Activated T-cell treated with anti-CD3 and anti-CD28 coated beads for 48 hours (primary cell): ENCODE results near the gene PACS1.
"Not testable (repeated sequence)": the region's sequence is repeated elsewhere in the genome, so short reads cannot be mapped to it uniquely, and the experiment has no call there.

Experiments
- DNase-seq: peaks from one replicate; pipeline ENCODE4 v3.0.0-alpha.2; 2020; ENCODE audit warnings: low read depth

Gene PACS1

DNA sequence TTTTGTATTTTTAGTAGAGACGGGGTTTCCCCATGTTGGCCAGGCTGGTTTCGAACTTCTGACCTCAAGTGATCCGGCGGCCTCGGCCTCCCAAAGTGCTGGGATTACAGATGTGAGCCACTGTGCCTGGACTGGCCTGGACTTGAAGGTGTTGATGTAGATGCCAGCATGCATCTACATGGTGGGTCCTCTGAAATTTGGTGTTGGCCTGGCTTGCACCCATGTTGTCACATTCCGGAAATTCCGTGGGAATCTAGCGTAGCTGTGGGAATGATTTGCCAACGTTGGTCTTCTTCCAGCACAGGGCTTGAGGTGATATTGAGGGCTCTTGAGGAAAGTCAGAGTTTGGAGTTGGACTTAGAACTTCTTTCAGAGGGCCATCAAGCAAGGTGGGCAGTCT lies 6.5 kb downstream of the PACS1 start:
- DNase-seq: no peak

DNA sequence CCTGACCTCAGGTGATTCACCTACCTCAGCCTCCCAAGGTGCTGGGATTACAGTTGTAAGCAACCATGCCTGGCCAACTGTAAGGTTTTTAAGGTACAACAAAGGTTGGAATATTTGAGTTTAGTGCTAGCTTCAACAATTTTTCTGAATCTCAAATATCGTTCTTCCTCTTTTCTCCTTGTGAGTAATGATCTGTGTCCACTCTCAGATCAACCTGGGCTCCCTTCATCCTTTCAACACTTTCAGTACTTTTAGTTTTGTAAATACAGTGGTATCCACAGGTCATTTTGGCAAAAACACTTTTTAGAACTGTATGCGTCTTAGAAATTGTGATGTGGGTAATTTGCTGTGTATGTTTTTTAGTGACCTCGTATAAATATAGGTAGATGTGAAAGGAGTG lies 7.9 kb downstream of the PACS1 start:
- no peak for DNase-seq

DNA sequence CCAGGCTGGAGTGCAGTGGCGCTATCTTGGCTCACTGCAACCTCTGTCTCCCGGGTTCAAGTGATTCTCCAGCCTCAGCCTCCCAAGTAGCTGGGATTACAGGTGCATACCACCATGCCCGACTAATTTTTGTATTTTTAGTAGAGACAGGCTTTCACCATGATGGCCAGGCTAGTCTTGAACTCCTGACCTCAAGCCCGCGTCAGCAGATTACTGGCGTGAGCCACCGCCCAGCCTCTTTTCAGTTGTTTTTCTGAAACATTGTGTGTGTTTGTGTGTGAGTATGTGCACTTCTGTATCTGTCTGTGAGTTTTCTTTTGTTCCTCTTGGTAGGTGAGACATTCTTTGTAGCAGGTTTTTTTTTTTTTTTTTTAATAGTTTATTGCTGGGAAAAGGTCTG lies 8.9 kb downstream of the PACS1 start:
- DNase-seq: not testable (repeated sequence)

DNA sequence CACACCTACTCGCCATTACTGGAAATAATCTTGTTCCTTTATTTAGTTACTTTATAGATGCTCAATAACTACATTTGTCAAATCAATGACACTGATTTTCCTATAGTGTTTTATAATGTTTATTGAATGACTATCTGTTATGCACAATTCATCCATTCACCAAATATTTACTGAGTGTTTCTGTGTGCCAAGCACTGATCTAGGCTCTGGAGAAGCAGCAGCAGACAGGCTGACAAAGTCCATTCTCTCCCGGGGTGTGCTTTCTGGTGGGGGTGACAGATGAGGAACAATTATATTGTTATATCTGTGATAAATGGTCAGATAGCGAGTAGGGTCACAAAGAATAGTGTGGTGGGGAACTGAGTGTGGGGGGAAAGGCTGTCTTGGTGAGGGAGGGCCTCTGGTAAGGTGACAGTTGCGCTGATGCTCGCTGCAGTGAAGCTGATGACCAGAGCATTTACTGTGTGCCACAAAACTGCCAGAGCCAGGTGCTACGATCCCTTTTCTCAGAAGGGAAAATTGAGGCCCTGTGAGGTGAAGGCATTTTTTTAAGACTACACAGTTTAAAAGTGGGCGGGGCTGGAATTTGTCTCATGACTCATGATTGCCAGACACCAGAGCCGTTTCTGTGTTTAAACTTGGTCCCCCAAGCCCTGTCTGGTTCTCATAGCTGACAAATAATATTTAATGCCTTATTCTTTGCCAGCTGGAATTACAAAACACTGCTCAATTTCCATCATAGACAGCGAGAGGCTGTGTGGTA lies 10.2 kb downstream of the PACS1 start:
- DNase-seq: no peak

DNA sequence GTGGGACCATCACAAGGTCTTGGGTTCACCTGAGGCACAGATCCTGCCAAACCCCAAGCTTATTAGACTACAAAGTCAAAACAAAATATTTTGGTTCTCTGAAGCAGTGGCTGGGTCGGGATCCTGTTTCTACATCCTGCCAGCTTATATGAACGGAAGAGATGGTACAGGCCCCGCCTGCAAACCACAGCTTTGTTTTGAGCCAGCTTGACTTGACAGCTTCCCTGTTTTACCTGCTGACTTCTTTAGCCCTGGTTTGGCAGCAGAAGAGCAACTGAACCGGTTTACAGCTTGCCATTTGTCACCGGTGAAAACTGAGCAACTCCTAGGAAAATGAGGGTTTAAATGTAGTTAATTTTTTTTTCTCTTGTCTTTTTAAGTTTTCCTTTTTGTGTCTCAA lies 11.4 kb downstream of the PACS1 start:
- DNase-seq: no peak

DNA sequence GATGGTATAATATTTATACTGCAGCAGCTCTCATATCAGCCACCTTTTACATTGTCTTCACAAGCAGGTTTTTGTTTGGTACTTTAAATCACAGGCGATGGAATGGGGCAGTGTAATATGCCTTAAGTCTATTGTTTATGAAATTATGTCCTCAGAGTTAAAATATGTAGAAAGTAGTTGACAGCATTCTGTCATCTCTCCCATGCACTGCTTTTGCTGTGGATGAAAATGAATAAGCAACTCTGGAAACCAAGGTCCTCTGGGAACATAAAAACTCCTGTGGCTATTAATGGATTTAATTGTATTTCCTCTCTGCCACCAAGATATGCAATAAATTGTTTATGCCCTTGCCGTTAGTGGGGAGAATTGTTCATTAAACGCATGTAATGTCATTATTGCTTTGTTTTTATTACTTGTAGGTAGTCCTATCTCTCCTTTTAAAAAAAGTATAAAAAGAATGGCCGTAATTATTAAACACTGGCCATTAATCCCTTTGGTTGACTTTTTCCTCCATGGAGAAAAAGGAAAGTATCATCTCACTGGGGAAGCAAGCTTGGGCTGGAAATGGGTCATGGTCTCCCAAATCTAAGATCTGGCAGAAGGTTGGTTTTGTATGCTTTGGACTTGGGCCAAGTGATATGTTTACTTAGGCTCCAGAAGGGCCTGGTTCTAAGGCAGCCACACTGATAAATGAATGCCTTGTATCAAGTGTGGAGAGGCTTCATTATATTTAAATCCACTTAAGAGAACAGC lies 13.1 kb downstream of the PACS1 start:
- DNase-seq: no peak

DNA sequence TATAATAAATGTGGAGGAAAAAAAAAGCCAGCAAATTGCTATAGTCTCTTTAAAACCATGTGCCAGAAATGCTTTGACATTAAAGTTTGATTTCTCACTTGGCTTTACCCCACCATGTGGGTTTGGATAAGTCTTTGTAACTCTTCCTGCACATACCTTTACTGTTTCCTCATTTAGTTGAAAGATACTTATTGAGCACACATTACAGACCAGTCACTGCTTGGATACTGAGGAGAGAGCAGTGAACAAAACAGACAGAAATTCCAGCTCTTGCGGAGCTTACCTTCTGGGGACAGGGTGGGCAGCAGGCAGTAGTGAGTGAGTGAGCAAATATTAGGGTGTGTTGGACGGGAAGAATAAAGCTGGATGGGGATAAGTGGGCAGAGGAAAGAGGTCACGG lies 13.7 kb downstream of the PACS1 start:
- no peak for DNase-seq

DNA sequence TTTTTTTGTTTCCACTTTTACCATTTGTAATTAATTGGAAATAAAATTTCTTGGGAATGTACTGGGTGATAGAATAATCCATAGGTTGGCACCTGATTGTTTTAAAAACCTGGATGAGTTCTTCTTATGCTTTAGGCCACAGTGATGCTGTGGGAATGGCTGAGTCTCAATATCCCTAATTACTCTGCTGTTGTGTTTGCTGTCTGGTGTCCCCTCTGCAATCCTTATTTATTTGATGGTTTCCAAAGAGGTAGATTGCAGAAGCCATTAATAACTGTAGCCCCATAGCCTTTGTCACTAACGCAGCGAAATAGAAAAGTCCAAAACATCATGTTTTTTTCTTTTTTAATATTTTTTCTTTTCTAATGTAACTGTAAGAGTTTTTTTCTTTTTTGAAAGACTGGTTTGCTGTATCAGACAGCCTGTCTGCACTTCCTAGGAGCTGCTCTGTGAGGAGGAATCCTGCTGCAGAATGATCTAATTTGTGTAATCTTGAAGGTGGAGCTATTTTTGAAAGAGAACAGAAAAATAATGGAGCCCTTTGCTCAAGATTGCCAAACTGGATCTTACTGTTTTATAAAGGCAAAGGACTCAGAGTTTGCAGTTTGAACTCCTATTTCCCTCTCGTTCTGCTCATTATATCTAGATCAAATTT lies 14.9 kb downstream of the PACS1 start:
- DNase-seq: no peak

DNA sequence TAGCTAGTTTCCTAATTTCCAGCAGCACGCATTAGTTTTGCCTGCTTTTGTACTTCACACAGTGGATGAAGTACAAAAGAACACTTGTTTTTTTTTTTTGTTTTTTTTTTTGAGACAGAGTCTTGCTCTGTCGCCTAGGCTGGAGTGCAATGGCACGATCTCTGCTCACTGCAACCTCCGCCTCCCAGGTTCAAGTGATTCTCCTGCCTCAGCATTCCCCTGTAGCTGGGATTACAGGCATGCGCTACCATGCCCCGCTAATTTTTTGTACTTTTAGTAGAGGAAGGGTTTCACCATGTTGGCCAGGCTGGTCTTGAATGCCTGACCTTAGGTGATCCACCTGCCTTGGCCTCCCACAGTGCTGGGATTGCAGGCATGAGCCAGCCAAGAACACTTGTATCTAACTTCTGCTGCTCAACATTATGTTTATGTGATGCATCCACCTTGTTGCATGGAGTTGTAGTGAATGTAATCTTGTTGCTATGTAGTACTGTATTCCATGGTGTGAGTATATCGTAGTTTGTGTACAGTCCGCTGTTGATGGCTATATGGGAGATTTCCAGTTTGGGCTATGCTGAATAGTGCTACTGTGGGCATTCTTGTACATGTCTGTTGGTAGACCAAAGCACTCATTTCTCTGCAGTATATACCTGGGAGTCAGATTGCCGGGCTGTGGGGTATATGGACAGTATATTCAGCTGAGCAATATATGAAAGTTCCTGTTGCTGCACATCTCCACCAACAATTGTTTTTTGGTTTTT lies 17.3 kb downstream of the PACS1 start:
- DNase-seq: no peak

DNA sequence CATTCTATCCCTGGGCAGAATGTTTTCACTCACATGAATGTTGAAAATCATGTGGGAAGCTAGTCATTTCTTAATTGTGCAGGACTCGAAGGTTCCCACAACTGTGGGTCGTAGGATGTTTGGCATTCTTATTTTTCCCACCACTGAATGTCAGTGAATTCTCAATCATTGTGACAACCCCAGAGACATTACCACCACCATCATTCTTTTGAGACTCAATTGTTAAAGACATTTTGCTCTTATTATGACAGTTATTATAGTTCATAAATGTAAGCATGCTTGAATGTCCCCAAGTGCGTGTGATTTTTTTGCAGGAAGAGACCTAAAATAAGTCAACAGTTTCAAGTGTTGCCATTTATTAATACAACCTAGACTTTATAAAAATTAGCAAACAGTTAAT lies 19.0 kb downstream of the PACS1 start:
- DNase-seq: no peak

DNA sequence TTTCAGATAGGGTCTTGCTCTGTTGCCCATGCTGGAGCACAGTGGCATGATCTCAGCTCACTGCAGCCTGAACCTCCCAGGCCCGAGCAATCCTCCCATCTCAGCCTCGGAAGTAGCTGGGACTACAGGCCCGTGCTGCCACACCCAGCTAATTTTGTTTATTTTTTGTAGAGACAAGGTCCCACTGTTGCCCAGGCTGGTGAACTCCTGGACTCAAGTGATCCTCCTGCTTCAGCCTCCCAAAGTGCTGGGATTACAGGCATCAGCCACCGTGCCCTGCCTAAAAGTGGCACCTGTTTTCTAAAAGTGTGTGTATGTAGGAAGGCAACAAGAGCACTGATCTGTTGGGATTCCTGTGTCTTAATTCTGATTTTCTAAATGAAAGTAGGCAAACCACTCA lies 20.2 kb downstream of the PACS1 start:
- DNase-seq: no peak

DNA sequence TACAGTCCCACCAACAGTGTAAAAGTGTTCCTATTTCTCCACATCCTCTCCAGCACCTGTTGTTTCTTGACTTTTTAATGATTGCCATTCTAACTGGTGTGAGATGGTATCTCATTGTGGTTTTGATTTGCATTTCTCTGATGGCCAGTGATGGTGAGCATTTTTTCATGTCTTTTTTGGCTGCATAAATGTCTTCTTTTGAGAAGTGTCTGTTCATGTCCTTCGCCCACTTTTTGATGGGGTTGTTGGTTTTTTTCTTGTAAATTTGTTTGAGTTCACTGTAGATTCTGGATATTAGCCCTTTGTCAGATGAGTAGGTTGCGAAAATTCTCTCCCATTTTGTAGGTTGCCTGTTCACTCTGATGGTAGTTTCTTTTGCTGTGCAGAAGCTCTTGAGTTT lies 22.1 kb downstream of the PACS1 start:
- not testable (repeated sequence) for DNase-seq

DNA sequence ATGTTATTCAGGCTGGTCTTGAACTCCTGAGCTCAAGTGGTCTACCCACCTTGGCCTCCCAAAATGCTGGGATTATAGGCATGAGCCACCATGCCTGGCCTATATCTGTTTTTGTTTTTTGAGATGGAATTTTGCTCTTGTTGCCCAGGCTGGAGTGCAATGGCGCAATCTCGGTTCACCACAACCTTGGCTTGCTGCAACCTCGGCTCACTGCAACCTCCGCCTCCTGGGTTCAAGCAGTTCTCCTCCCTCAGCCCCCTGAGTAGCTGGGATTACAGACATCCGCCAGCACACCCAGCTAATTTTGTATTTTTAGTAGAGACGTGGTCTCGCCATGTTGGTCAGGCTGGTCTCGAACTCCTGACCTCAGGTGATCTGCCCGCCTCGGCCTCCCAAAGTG lies 29.7 kb downstream of the PACS1 start:
- not testable (repeated sequence) for DNase-seq

DNA sequence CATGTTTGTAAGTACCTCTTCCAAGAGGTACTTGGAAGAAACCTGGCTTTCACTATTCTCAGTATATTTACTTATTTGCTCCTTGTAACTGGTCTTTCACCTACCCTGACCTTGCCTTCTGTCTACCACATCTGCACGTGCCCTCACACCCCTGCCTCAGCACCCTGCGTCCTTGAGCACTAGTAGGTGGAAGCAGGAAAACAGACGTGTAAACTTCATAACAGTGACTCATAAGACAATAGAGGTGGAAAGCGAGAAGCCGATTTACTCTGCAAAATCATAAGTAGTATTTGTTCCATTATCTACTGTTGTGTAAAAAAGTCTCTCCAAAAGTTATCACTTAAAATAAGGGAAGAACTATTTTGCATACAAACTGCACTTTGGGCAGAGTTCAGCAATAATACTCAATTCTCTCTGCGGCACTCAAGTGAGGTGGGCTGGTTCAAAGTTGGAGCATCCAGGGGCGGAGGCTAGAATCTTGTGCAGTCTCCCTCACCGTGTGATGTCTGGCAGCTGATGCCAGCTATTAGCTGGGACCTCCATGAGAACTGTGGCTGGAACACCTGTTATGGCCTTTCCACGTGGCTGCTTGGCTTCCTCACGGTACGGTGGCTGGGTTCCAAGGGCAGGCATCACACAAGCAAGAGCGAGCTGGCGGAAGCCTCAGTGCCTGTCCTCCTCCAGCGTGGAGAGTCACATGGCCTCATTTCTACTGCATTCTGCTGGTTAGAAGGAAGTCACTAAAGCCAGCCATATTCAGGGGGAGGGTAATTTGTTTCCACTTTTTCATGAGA lies 30.4 kb downstream of the PACS1 start:
- DNase-seq: peak; percentile 43

DNA sequence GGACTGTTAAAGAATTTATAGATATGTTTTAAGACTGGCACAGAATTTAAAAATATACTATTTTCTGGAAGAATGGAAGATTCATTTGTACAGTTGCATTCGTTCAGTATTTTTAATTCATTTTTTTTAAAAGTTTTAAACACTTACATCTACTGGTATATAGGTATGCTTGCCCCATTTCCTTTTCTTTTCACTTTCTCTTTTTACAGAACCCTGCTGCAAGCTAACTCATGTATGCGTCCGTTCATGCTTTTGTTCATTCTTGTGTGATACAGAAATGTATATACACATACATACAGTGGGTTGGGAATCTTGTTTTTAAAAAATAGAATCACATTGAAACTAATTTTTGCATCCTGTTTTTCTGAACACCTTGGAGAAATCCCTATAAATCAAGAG lies 31.0 kb downstream of the PACS1 start:
- DNase-seq: no peak

DNA sequence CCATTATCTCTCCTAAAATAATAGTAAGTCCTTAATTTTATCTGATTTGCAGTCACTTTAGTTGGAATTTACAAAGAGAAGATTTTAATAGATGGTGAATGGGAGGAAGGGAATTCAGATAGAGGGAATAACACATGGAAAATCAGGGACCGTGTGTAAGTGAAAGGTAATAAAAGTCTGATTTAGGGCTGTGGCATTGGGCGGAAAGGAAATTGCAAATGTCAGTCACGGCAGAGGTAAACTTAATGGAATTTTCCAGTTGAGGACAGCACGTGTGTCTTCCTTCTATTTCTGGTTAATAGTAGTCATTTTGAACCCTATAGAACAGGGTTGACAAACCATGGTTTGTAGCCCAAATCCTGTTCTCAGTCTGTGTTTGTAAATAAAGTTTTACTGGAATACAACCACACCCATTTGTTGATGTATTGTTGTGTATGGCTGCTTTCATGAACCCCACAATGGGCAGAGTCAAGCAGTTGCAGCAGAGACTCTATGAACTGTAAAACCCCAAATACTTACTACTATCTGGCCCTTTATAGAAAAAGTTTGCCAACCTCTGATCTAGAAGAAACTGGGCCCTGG lies 34.1 kb downstream of the PACS1 start:
- no peak for DNase-seq

DNA sequence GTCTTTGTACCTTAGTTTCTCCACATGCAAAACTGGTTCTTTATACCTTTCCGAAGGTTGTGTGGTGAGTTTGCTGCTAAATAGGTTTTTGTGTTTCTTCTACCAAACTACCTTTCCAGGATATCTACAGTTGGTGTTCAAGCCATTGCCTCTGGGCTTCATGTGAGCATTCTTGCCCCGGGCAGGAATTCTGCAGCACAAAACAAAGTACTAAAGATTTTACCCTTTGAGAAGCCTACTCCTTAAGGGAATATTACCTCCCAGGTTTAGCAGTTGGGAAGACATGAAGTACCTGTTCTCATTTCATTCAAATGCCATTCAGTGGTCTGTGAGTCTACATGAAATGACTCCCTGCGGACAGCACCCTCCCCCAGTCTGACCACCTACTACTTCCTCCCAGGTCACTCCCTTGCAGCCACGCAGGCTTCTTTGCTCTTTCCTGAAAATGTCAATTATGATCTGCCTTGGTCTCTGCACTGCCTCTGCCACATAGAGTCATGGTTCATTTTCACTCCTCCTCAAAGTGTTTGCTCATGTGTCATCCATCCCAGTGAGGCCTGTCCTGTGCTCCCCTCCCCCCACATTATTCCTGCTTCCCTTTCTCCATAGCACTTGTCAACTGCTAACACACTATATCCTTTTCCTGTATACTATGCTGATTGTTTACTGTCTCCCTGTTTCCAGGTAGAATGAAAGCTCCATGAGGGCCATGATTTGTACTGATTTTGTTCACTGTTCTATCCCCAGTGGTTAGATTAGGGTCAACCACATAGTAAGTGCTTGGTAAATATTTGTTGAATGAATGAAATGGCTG lies 36.9 kb downstream of the PACS1 start:
- DNase-seq: peak; percentile 18

DNA sequence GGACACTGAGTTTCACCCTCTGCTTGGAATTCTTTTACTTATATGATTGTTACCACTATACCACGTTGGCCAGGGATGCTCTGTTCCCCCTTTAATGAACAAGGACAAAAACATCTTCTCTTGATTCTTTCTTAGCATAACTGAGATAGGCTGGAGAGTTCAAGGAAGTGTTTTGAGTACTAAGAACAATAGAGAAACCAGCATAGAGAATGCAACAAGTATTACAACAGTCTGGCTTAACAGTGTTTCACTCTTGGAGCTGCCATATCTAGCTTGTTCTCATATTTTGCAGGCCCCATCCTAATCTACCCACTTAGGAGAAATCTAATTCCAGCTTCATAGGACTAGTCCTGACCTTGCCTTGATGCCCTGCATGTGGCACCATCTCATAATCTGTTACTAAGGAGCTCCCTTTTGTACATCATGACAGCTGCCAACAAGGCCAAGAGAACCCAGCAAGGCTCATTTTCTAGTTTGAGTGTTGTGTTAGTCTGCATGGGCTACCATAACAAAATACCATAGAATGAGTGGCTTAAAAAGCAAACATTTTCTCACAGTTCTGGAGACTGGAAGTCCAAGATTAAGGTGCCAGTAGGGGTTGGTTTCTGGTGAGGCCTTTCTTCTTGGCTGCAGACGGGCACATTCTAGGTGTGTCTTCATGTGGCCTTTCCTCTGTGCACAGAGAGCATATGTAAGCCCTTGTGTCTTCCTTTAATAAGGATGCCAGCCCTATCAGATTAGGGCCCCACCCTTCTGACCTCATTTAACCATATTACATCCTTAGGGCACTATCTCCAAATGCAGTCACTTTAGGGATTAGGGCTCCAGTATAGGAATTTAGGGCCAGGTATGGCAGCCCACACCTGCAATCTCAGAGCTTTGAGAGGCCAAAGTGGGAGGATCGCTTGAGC lies 37.8 kb downstream of the PACS1 start:
- no peak for DNase-seq

DNA sequence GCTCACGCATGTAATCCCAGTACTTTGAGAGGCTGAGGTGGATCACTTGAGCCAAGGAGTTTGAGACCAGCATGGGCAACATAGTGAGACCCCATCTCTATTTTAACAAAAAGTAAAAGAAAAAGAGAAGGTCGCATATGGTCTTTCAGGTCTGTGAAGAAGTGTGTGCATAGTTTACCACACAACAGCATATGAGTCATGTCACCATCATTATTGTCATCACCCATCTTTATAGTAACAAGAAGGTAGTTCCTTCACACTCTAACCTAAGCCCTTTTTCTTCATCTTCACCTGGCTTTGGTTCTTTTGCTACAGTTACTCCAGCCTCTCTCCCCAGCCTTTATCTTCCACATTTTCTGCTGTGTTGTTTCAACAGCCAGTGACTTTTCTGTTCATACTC lies 39.2 kb downstream of the PACS1 start:
- no peak for DNase-seq
